ENCODE data around the gene PUS10. TPM values are rescaled to one million over a fixed set of nuclear protein-coding genes. Genes with fewer than 3 reads are reported as not detected.

PUS10 gene
- total and polyA plus RNA-seq, 2 experiments from 2014 or later = 2.2 to 2.5 TPM

GRCh38 chr2:60980071-60980815 lies 37.8 kb downstream of the PUS10 start (continued):
- TF ChIP-seq ZNF462 (CRISPR knock-in tag; IDR thresholded peaks at IDR 0.05) (no peak), STAT1 (IDR thresholded peaks at IDR 0.05; ENCODE audit: unreplicated experiment) (no peak), JUNB (IDR thresholded peaks at IDR 0.05; ENCODE audit: unreplicated experiment) (no peak), ZNF331 (CRISPR knock-in tag; IDR thresholded peaks at IDR 0.05; ENCODE audit: low read depth) (no peak), EZH2phosphoT487 (IDR thresholded peaks at IDR 0.05; ENCODE audit: unreplicated experiment) (no peak), ETS1 (IDR thresholded peaks at IDR 0.05) (no peak), POLR2AphosphoS5 (IDR thresholded peaks at IDR 0.05; ENCODE audit: low read depth) (no peak), CREB1 (CRISPR knock-in tag; IDR thresholded peaks at IDR 0.05; ENCODE audit: low read depth) (no peak), REST (IDR thresholded peaks at IDR 0.05; ENCODE audit: unreplicated experiment) (no peak)
